Cardiac fibroblast (primary cell): ENCODE measurements around the gene SH3D21.

Experiments
- DNase-seq, 2 donors: peaks; one replicate each; pipeline versions ENCODE4 v3.0.0 to v3.0.0-alpha.2; 2010; ENCODE audit warnings: low read depth in 2 of 2
- H3K4me3 ChIP-seq, 2 donors: replicated peaks in 1 of 2; 1 replicate in 1 of 2; 2 replicates in 1 of 2; pipeline ENCODE4 v1.5.1; 2011; ENCODE audit warnings: low read depth in 2 of 2, low read length in 2 of 2, mild to moderate bottlenecking in 2 of 2, moderate library complexity in 1 of 2
- TF ChIP-seq, protein P1 (sequence below): IDR thresholded peaks from one replicate; pipeline ENCODE4 v1.5.1; 2011; ENCODE audit warnings: low read depth, mild to moderate bottlenecking, low read length, inconsistent platforms

SH3D21 gene

DNA sequence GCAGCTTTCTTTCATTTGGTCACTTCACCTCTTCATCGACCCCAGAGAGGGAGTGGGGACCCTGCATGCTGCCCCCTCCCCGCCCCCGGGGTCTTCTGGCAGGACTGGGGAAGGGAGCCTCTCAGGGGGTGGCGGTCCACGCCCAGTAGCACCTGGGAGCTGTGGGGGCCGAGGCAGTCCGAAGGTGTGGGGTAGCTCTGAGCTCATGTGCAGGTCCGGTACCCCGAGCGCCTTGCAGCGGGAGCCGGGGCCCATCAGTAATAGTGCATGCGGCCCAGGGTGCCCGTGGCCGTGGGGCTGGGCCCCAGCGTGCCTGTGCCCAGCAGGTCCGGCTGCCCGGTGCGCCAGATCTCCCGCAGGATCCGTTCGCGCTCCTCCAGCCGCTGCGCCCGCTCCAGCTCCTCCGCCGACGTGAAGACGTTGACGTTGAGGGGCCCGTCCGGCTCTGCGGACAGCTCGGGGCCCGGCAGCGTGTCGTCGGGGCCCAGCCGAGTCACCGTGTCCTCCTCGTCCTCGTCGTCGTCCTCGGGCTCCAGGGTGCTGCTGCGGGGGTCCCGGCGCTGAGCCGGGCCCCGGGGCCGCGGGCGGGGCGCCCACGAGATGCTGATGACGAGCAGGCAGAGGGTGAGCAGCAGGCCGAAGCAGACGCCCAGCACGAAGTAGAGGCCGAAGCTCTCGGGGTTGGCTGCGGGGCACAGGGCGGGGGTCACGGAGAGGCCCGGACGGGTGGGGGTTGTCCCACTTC, 16.0 kb downstream of the SH3D21 start:
- peak overlapping the region; percentile 78 to 81 for H3K4me3 ChIP-seq
- peak; percentile 24 to 45 for DNase-seq
- TF ChIP-seq, protein P1, sequence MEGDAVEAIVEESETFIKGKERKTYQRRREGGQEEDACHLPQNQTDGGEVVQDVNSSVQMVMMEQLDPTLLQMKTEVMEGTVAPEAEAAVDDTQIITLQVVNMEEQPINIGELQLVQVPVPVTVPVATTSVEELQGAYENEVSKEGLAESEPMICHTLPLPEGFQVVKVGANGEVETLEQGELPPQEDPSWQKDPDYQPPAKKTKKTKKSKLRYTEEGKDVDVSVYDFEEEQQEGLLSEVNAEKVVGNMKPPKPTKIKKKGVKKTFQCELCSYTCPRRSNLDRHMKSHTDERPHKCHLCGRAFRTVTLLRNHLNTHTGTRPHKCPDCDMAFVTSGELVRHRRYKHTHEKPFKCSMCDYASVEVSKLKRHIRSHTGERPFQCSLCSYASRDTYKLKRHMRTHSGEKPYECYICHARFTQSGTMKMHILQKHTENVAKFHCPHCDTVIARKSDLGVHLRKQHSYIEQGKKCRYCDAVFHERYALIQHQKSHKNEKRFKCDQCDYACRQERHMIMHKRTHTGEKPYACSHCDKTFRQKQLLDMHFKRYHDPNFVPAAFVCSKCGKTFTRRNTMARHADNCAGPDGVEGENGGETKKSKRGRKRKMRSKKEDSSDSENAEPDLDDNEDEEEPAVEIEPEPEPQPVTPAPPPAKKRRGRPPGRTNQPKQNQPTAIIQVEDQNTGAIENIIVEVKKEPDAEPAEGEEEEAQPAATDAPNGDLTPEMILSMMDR, result no peak

DNA sequence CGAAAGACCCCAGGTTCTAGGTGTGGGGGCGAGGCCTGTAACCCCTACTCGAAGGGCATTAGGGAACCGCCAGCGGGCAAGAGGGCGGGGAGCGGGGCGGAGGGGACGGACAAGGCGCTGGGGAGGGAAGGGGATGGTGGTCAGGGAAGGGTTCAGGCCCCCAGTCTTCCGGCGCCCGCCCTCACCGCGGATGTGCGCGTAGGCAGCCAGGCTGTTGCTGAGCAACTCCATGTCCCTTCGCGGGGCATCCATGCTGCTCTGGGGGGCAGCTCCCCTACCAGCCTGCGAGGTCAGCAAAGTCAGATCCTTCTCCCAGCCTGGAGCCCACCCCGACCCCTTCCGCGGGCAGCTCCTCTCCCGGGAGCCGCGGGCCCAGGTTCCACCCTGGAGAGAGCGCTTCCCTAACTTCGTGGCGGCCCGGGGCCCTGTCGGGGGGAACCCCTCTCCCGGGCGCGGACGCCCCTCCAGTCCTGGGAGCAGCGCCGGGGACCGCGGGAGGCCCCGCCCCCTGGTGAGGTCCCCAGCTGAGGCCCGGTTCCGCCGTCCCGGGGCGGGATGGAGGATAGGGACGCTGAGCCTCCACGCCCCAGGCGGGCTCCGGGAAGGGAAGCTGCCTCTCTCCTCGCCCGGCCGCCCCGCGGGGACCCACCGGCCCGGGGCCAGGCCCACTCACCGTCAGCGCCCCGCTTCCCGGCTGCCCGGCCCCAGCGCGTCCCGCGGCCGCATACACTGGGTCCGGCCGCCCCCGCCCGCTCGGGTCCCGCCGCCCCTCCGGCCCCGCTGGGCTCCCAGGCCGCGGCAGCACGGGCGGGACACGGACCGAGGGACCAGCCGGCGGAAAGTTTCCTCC, 16.8 kb downstream of the SH3D21 start:
- DNase-seq, result peak; percentile 71 to 76
- TF ChIP-seq, protein P1, result no peak

DNA sequence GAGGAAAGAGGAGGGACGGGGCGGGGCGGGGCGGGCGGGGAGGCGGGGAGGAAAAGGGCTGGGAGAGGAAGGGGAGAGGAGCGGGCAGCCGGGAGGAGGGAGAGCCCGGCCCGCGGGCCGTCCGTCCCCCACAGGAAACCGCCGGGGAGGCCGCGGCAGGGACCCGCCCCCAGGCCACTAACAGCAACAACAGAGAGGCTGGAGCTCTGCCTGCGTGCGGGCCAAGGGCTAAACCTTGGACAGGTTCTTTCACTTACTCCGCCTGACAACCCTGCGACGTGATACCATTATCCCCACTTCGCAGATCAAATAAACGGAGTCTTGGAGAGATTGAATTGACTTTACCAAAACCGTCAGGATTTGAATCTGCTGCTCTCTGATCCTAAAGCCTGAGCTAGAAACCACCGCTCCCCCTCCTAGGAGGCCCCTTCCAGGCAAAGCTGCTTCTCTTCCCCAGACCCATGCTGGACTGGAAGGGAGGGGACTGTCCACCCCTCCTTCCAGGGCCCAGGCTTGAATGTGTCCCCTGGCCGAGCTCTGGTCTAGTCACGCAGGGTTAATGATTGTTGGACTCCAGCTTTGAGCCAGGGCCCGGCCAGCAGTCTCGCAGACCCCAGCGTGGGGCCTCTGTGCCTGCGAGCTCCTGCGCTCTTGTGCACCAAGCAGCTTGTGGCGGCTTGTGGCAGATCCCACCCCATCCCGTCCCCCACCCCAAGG, 17.6 kb downstream of the SH3D21 start, which contains the start of gene EVA1B:
Gene EVA1B (minus strand): TSS at position 10 of the 717 bp plus-strand sequence. CDS start 608 bp downstream, outside the sequence.
- peak; percentile 76 to 91 for DNase-seq
- TF ChIP-seq, protein P1, result no peak
- H3K4me3 ChIP-seq, result peak within 1 kb of the TSS; percentile 78 to 81

More for the DNA sequence above, 16.8 kb downstream of the SH3D21 start:
- H3K4me3 ChIP-seq, result peak overlapping the region; percentile 78 to 81

DNA sequence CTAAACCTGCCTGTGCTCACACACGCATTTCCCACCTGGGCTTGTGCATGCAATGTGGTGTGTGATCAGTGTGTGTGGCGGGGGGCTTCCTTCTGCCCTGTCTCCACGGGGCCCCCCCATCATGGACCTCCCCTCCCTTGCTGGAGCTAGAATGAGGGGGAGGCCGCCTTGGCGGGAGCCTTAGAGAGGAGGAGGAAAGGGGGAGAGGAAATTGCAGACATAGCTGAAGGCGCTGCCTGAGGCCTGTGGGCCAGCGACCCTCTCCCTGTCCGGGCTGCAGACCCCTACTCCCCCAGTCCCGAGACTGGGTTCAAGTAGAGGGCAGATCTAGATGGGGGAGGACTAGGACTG, 18.2 kb downstream of the SH3D21 start:
- TF ChIP-seq, protein P1, result no peak
- no peak overlapping the region for H3K4me3 ChIP-seq
- DNase-seq, result peak in 1 of 2 donors; percentile 22

DNA sequence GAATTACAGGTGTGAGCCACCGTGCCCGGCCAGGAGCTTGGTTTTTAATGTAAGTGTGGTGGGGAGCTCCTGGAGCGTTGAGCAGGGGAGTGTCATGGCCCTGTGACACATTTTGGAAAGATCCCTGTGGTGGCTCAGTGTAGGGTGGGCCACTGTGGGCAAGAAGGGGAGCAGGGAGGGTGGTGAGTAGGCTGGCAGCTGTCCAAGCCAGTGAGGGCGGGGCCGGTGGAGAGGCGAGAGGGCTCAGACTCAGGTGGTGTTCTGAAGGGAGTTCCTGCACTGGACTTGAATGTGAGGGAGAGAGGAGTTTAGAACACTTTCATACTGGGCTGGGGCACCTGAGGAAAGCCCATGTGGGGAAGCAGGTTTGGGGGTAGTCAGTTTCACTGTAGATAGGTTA, 20.3 kb downstream of the SH3D21 start:
- DNase-seq, result no peak
- no peak overlapping the region for H3K4me3 ChIP-seq
- TF ChIP-seq, protein P1, result no peak

DNA sequence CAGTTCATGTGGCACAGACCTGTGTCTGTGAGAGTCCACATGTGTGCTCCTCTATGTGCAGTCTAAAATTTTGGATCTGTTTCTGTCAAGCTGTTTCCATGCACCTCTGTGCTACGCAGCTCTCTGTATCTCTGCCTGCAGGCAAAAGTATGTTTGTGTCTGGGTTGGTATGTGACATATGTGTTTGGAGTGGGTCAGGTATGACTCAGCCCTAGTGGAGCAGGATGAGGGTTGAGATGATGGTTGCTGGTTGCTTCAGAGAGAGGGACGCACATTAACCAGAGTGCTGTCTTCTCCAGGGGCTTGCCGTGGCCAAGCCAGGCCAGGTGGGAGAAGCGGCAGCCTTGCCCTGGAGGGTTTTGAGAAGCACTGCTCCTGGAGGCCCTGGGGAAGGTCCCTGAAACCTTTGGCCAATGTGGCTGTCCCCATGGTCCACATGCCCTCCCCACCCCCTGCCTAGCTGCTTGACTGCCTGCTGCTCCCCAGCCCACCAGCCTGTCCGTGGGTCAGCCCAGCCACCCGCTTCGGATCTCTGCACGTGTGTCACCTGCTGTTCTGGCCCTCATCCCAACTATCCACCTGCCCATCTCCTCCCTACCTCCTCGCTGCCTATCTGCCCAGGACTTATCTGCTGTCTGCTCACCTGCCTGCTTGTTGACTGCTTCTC, 21.4 kb downstream of the SH3D21 start:
- TF ChIP-seq, protein P1, result no peak
- DNase-seq, result peak in 1 of 2 donors; percentile 50

More for the DNA sequence above, 21.4 kb downstream of the SH3D21 start:
- no peak overlapping the region for H3K4me3 ChIP-seq
